Sigmoid colon (tissue), 3 donors: ENCODE results near the gene SLC9A9.

ENCODE experiments used
- POLR2A ChIP-seq, 2 donors: fragments of 450-650 bp; IDR thresholded peaks; one replicate each; pipeline ENCODE4 v1.6.1; 2016; ENCODE audit warnings: antibody characterized with exemption in 2 of 2, mild to moderate bottlenecking in 2 of 2, moderate library complexity in 2 of 2
- TF ChIP-seq, protein P1 (sequence below), 4 experiments: fragments of 450-650 bp in 3 of 4; fragments of 200-600 bp in 1 of 4; IDR thresholded peaks; one replicate each; pipeline ENCODE4 v1.5.1; 2016 to 2019; ENCODE audit warnings: antibody characterized with exemption in 4 of 4, mild to moderate bottlenecking in 3 of 4, moderate library complexity in 2 of 4

DNA sequence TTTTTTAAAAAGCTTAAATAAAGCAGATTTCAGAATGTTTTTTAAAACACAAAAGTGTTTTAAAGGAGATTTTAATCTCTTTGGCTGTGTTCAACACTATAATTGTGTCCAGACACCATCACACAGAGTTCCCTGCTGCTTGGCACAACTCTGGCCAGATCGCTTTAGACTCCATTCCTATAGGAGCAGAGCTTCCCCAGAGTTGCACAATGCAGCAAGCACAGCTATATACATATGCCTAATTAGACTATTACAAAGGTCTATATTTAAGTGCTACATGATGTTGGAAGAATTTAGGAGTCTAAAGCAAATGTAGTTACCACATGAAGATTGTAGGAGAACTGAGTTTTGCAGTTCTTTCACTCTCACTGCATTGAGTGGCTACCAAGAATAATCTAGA, 11.2 kb downstream of the SLC9A9 start:
- TF ChIP-seq, protein P1, sequence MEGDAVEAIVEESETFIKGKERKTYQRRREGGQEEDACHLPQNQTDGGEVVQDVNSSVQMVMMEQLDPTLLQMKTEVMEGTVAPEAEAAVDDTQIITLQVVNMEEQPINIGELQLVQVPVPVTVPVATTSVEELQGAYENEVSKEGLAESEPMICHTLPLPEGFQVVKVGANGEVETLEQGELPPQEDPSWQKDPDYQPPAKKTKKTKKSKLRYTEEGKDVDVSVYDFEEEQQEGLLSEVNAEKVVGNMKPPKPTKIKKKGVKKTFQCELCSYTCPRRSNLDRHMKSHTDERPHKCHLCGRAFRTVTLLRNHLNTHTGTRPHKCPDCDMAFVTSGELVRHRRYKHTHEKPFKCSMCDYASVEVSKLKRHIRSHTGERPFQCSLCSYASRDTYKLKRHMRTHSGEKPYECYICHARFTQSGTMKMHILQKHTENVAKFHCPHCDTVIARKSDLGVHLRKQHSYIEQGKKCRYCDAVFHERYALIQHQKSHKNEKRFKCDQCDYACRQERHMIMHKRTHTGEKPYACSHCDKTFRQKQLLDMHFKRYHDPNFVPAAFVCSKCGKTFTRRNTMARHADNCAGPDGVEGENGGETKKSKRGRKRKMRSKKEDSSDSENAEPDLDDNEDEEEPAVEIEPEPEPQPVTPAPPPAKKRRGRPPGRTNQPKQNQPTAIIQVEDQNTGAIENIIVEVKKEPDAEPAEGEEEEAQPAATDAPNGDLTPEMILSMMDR (IDR thresholded peaks at IDR 0.05), result no peak
- no peak for TF ChIP-seq POLR2A (IDR thresholded peaks at IDR 0.05)
